GM21447 (cell line): ENCODE data around the gene ZNF232.
"Not testable (repeated sequence)": the region's sequence is repeated elsewhere in the genome, so short reads cannot be mapped to it uniquely, and the experiment has no call there.

Source experiments
- ATAC-seq: cut with Tn5 transposase; IDR thresholded peaks from one replicate; pipeline ENCODE4 v1.9.1; 2021; ENCODE audit not compliant: unreplicated experiment

The ZNF232 gene

DNA sequence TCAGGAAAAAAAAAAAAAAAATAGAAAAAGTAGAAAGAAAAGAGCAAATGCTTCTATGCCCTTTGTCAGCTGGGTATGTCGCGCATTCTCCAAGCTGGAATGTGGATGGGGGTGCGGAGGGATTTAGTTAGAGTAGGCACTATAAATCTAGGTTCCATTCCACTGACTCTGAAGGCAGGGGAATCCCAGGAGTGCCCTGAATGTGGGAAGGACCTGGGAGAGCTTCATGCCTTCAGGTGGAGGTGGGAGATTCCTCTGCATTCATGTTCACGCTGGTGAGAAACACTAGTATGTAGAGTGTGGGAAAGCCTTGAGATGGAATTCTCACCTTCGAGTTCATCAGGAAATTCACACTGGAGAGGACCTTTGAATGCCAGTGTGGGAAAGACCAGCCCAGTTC, 12.4 kb downstream of the ZNF232 start:
- ATAC-seq = no peak

DNA sequence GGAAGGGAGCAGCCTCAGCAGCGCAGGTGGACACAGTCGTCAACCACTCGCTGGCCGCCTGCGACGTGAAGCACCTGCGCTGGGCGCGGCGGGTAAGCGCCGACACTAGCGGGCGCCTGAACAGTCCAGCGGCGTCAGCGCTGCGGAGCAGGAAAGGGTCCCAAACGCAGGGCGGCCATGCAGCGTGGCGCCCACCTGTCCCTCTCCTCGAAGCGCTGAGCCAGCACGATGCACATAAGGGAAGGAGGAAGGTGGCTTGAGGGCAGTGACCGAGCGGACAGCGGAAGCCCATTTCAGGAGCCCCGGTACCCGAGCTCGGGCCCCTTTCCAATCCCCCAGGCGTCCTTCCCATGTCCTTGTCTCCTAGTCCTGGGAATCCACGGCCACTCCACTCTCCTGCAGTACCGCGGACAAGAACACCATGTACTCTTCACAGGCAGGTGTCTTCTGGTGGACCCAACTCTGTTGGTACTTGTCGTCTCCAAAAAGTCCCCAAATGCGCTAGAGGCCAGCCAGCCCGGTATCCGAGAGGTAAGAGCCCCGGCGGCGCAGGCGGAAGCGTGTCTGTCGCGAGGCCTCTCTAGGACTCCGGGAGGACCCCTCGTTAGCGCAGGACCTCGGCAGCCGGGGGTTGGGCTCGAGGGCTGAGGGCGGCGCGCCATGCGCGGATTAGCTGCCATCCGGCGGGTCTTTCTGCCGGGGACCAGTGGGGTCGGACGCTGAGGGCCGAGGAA, 14.4 kb downstream of the ZNF232 start:
- ATAC-seq = no peak

DNA sequence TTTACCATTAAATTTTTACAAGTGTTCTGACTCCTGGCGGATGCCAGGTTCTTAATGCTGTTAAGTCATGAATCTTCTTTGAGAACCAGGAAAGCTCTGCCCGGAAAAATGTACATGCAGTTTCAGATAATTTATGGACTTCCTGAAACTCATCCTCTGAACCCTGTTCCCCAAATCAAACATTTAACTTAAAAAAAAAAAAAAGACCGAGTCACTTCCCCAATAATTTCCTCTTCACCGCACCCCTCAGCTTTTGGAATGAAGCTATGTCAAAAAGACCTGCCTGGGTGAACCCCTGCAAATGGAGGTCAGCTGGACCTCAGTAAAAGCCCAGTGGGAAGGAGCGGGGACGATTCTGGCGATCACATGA, 15.0 kb downstream of the ZNF232 start:
- no peak for ATAC-seq

DNA sequence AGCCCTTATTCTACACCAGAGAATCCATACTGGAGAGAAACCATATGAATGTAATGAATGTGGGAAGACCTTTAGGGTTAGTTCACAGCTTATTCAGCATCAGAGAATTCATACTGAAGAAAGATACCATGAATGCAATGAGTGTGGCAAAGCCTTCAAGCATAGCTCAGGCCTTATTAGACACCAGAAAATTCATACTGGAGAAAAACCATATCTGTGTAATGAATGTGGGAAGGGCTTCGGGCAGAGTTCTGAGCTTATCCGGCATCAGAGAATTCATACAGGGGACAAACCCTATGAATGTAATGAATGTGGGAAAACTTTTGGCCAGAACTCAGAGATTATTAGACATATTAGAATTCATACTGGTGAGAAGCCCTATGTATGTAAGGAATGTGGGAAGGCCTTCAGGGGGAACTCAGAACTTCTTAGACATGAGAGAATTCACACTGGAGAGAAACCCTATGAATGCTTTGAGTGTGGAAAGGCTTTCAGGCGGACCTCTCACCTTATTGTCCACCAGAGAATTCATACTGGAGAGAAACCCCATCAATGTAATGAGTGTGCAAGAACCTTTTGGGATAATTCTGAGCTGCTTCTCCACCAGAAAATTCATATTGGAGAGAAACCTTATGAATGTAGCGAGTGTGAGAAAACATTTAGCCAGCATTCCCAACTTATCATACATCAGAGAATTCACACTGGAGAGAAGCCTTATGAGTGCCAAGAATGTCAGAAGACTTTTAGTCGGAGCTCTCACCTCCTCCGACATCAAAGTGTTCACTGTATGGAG, 19.3 kb downstream of the ZNF232 start:
- no peak for ATAC-seq

DNA sequence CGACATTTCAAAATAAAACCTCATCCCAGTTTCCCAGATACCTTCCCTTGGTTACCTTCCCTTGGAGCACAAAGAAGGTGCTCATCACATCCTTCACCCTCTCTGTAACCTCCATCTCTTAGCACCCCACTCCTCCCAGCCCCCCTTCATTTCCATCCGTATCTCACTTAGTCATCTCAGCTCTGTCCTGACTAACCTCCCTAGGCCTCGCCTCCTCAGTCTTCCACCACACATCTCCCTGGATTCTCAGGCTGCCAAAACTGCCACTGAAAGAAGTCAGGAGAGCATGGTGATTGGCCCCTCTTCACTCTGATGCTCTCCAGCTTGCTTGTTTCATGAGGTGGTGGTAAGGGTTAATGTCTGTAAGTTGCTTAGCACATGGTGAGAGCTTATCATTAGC, 31.1 kb downstream of the ZNF232 start:
- no peak for ATAC-seq

DNA sequence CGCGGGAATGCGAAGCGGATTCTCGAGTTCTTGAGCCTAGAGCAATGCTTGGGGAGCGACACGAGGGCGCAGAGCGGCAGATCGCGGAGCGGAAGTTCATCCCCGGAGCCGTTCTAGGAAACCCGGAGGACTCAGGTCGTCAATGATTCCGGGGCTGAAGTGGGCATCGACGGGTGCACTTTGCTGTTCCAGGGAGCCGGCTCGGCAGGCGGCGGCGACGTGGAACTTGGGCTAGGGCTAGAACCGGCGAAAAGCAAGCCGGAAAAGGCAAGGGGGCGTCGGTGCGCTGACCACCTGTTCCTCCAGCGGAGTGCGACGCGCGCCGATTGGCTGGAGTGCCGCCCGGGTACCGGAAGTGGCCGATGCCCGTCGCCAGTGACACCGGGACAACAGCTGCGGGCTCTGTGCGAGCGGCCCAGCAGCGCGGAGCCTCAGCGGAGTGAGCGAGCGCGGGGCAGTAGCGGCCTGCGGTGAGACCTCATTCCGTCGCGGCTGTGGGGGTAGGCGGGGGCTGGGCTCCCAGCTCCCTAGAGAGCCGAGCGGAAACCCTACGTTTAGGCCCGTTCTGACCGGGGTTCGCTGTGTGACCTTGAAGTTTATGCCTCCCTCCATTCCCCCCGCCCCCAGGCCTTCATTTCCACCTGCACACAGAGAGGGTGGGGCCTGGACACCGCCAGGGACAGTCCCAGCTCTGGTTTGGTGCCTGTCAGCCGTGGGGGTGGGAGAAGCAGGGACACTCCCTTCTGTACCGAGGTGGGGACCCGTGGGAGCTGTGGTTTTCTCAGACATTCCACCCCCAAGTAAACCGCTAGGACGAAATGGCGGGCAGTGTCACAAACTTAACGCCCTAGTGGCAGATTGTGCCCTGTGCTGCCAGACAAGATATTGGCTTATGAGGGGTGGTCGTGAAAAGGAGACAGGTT, 33.3 kb downstream of the ZNF232 start, which contains the start of gene ZFP3:
Gene ZFP3, plus strand, starts transcription at position 362 of the 923 bp plus-strand sequence. CDS start 13,038 bp downstream, outside the sequence.
- ATAC-seq = peak; percentile 68

DNA sequence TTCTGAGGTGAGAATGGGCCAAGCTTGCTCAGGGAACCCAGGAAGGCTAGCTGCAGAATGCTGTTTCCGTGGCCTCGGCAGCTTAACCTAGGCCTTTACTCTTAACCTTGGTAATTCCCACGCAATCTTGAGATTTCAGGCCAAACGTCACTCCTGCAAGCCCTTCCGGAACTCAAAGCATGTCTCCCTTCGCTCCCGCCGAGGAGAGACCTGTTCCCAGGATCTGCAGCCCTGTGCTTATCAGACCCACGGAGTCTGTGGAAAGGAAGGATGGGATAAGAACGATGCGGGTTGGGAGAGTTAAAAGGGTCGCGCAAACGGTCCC, 33.9 kb downstream of the ZNF232 start:
- no peak for ATAC-seq

DNA sequence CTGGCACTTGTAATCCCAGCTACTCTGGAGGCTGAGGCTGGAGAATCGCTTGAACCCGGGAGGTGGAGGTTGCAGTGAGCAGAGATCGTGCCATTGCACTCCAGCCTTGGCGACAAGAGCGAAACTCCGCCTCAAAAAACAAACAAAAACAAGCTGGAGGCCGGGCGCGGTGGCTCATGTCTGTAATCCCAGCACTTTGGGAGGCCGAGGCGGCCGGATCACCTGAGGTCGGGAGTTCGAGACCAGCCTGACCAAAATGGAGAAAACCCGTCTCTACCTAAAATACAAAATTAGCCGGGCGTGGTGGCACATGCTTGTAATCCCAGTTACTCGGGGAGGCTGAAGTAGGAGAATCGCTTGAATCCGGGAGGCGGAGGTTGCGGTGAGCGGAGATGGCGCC, 34.4 kb downstream of the ZNF232 start:
- not testable (repeated sequence) for ATAC-seq

DNA sequence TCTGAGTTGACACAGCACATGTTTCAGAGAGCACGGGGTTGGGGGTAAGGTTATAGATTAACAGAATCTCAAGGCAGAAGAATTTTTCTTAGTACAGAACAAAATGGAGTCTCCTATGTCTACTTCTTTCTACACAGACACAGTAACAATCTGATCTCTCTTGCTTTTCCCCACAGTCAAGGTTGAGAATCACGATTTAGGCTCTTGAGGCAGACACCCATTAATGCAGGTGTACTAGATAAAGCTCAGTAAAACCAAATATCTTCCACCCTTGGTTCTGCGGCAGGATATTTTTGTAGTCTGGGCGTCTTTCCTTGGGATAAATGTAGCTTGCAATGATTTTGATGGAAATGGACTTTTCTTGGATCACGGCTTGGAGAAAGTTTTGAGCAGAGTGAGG, 36.2 kb downstream of the ZNF232 start:
- ATAC-seq = not testable (repeated sequence)

DNA sequence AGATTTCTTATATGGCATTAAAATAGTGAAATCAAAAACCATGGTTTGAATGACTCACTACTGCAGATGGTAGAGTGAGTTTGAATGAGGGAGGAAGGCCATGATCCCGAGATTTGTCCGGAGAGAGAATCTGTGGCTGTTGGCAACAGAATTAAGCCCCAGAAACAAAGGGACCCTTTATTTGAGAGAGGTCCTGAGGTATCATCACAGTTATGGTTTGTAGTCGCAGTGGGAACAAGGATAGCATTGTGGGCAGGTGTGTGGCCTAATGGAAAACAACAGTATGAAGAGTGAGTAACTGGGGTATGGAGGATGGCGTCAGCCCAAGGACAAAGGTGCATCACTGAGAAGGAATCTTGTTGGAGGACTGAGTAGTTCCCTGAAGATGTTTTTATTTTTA, 42.0 kb downstream of the ZNF232 start:
- no peak for ATAC-seq

DNA sequence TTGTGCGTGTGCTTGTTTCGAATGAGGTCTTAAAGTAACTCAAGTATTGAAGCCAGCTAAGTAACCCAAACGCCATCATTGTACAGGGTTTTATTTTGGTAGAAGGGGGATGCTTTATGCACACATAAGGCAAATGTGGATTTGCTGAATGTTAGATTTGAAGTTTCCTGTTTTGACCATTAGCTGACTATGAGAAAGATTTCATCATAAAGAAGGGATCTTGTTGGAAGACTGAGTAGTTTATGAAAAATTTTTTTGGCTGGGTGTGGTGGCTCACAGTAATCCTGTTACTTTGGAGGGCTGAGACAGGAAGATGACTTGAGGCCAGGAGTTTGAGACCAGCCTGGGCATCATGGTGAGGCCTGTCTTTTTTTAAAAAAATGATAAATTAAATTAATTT, 43.4 kb downstream of the ZNF232 start:
- no peak for ATAC-seq

DNA sequence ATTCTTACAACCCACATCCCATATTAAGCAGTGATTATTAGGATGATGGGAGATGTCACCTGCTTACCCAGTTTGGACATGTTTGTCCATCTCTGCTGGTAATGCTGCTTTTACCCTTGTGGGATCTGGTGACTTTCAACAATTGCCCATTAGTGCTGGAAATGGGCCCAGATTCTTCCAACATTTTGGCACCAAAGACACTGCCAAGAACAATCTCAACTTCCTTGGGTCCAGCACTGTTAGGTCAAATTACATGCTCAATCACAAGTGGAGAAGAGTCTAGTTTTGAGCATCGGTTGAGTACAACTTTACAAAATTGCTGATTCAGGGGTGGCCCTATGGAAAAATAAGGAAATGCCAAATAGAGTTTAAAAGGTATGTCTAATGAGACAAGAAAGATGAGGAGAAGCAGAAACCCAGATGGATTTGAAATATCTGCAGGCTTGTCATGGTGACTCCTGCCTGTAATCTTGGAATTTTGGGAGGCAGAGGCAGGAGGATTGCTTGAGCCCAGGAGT, 46.4 kb downstream of the ZNF232 start:
- ATAC-seq = no peak
